Colon (tissue), 2 donors: ENCODE measurements around the gene HYAL4.

Experiments used
- FAIRE-seq: peaks from 2 replicates; lab custom pipeline; 2012; peaks lifted over from hg19 to GRCh38; lab: Jason Lieb, UNC
- donor health status: control.
- donor health status: control.

HYAL4 gene

GRCh38 chr7:123901101-123901500 lies 56.1 kb downstream of the HYAL4 start:
- no peak for FAIRE-seq

- FAIRE-seq, result no peak
Measured at GRCh38 chr7:123905714-123906113, 60.7 kb downstream of the HYAL4 start.

DNA sequence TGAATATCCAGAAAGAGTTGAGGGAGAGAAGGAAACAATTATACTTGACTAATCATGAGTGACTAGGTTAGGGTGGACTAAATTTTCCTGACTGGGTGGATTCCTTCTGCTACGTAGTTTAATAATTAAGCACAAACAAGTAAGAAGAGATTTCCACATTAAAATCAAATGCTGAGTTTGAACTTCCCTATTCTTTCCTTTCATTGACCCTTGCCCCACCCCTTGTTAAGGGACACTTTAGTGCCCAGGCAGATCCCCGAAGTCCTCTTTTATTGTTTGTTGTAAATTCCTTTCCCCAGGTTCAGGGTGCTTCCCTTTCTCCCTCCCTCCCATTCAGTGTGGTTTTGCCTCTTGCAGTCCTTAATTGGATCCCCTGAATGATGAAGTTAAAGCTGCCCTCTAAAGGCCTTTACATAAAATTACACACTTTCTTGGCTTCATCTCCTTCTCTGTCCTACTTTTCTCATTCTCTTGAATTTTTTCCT lies 71.3 kb downstream of the HYAL4 start:
- peak; percentile 33 for FAIRE-seq

DNA sequence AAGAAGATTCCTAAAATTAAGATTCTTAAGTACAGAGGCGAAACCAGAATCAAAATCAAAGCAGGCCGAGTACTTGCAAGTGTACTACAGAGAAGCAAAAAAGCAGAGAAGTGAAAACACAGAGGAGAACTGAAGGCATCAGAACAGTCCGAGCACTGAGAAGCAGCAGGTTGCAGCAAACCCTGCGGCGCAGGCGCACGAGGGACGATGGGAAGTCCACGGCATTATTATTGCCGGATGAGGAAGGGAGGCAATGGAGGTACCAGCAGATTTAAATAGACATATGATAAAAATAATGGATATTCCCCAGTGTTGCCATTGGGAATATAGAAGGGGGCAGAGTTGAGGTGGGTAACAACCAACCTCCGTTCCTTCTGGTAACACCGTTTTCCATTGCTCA lies 72.9 kb downstream of the HYAL4 start:
- no peak for FAIRE-seq

- FAIRE-seq, result no peak
Measured at GRCh38 chr7:123918309-123918708, 73.3 kb downstream of the HYAL4 start.

DNA sequence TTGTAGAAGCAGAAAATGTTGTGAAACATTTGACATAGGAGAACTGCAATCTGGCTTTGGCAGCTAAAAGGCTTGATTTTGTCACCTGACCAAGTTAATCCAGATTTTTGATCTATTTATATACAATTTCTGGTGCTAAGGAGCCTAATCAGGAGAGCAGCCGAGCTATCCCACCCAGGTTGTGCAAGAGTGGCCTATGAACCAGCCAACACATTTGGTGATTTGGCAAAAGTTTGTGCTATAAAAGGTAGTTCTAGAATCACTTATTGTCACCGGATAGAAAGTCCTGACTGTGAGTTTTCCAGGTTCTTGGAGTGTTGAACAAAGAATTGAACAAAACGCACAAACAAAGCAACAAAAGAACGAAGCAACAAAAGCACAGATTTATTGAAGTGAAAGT lies 78.6 kb downstream of the HYAL4 start:
- no peak for FAIRE-seq

DNA sequence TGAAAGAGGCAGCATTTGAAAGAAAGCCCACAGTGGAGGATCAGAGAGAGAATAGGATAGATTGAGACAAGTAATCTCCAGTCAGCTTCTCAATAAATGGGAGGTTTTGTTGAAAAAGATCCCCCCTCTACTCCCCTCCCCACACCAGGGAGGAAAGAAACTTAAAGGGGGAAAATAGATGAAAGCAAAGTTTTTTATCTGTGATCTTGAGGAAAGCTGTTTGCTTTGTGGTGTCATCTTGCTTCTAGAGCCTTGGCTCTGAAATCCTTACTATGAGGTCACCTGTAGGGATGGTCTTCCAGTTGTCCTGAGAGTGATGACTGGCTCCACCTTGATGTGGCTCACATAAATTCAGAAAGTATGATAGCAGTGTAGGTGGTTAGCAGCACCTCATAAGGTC lies 80.0 kb downstream of the HYAL4 start, which contains the start of gene SPAM1:
Gene SPAM1, plus strand, starts transcription at position 301 of the 400 bp plus-strand sequence. CDS start 28,330 bp downstream, outside the sequence.
- FAIRE-seq, result no peak
